DOHH2 (cell line): ENCODE data around the gene RAB37.

Experiments
- CTCF ChIP-seq: fragments of 200-600 bp; sonication (generic); IDR thresholded peaks from one replicate; pipeline ENCODE4 v1.5.1; 2014; ENCODE audit warnings: antibody characterized with exemption, mild to moderate bottlenecking, low read depth, low read length; ENCODE audit not compliant: poor library complexity, severe bottlenecking
- EZH2phosphoT487 ChIP-seq: fragments of 200-600 bp; sonication (generic); IDR thresholded peaks from 2 replicates; pipeline ENCODE4 v1.6.1; 2017; ENCODE audit warnings: borderline replicate concordance, mild to moderate bottlenecking, antibody characterized with exemption, low read length, moderate library complexity, mixed read lengths

GRCh38 chr17:74768763-74769114 is 31.7 kb downstream of the RAB37 start:
- TF ChIP-seq CTCF (no peak), EZH2phosphoT487 (no peak)
